ENCODE measurements around the gene ZNRD2. TPM values are rescaled to one million over a fixed set of nuclear protein-coding genes. Genes with fewer than 3 reads are reported as not detected.

Gene ZNRD2
- total and polyA plus RNA-seq, 2 of the 8 experiments (the other 6 are each of a cell fraction or from before 2014, with no cell fraction given) = 53.4 to 125 TPM

- TF ChIP-seq KDM1A (IDR thresholded peaks at IDR 0.05; ENCODE audit: borderline replicate concordance, low read length) (no peak), BACH1 (IDR thresholded peaks at IDR 0.05; ENCODE audit: low read length) (no peak), CHD2 (IDR thresholded peaks at IDR 0.05; ENCODE audit: low read length) (no peak), KDM4A (IDR thresholded peaks at IDR 0.05; ENCODE audit: low read depth, low read length, severe bottlenecking) (no peak)
- Histone ChIP-seq H3K18ac (ENCODE audit: extremely low read depth, low read length) (no peak overlapping the region), H3K79me1 (ENCODE audit: low read depth, low read length) (no peaks in the 10 kb centered on the region), H3K9ac (replicated peaks in 1 of 4; ENCODE audit: extremely low read depth in 1 of 4, low read depth in 3 of 4, low read length in 3 of 4) (no peak overlapping the region), H3K23me2 (ENCODE audit: low read depth, low read length) (peaks cover 15% of the 10 kb centered on the region), H2BK5ac (ENCODE audit: low read depth, low read length) (no peak overlapping the region; the same call in 1 of the 2 replicates), H2BK20ac (ENCODE audit: low read length) (no peak overlapping the region), H2AK5ac (ENCODE audit: low read depth, low read length) (no peak overlapping the region), H4K8ac (ENCODE audit: extremely low read depth, insufficient read depth, low read length) (no peak overlapping the region), H2BK15ac (ENCODE audit: low read length) (no peak overlapping the region), H3K56ac (replicated peaks; ENCODE audit: insufficient read length, low read depth, low read length) (no peak overlapping the region), H3K14ac (ENCODE audit: insufficient read length) (no peak overlapping the region), H3K4me1 (replicated peaks in 1 of 4; ENCODE audit: control insufficient read depth in 3 of 4, insufficient read depth in 4 of 4, low read length in 3 of 4) (peaks cover 0 to 9% (median 1%) of the 10 kb centered on the region in 4 experiments; a peak in 5 of 7 replicates), H3K36me3 (ENCODE audit: control insufficient read depth in 2 of 4, insufficient read depth in 4 of 4, low read length in 3 of 4) (peaks cover 5 to 14% (median 7%) of the 10 kb centered on the region in 4 experiments), H3K4me3 (ENCODE audit: extremely low read depth in 1 of 4, insufficient read depth in 2 of 4, low read depth in 3 of 4, low read length in 4 of 4) (no peak overlapping the region), H3K4ac (replicated peaks; ENCODE audit: insufficient read length, low read depth, low read length) (no peak overlapping the region), H2BK12ac (ENCODE audit: low read depth, low read length) (no peak overlapping the region), H2AFZ (ENCODE audit: low read length) (no peak overlapping the region), H3K27me3 (replicated peaks in 1 of 4; ENCODE audit: control insufficient read depth in 3 of 4, extremely low read depth in 1 of 4, insufficient read depth in 3 of 4, low read length in 3 of 4) (peaks cover 0 to 24% (median 13%) of the 10 kb centered on the region in 4 experiments; a peak in 6 of 7 replicates), H3K4me2 (ENCODE audit: insufficient read depth in 1 of 2, low read depth in 2 of 2, low read length in 2 of 2) (no peak overlapping the region), H3K27ac (ENCODE audit: low read depth, low read length) (no peak overlapping the region), H4K5ac (ENCODE audit: insufficient read length, low read depth, low read length) (no peak overlapping the region), H3K9me3 (ENCODE audit: insufficient read depth in 2 of 2, low read depth in 1 of 2, low read length in 1 of 2) (no peaks in the 10 kb centered on the region), H4K91ac (replicated peaks; ENCODE audit: insufficient read length, low read length) (no peak overlapping the region), H3K79me2 (ENCODE audit: control insufficient read depth in 1 of 2, insufficient read depth in 2 of 2, low read length in 2 of 2) (no peaks in the 10 kb centered on the region), H3K23ac (ENCODE audit: insufficient read length) (no peak overlapping the region), H2BK120ac (replicated peaks; ENCODE audit: low read depth, low read length) (no peak overlapping the region), H4K20me1 (replicated peaks in 1 of 2; ENCODE audit: control insufficient read depth in 1 of 2, insufficient read depth in 2 of 2, low read length in 2 of 2) (peaks cover 3 to 21% of the 10 kb centered on the region in 2 experiments)
- WGBS, 2 experiments (ENCODE audit: extremely low coverage in 1 of 2, insufficient coverage in 1 of 2, insufficient read length in 1 of 2, insufficient replicate concordance in 2 of 2, low coverage in 1 of 2, low lambda C conversion rate in 2 of 2, missing lambda C conversion rate in 1 of 2) = 88% methylated on average over 11 of the region's 12 CpGs; no CpG with 5 or more reads in 1 of the 2 experiments
- ChIA-PET POLR2A (ENCODE audit: partially characterized antibody) (interaction anchor here (0.6 to 2.0 kb wide), 7 partner anchors 10 to 251 kb away, joined by 3 to 10 read pairs (median 3); no protein-coding TSS in a partner anchor), CTCF (ENCODE audit: partially characterized antibody) (interaction anchor here (0.5 to 1.6 kb wide), 9 partner anchors 10 to 545 kb away, joined by 3 to 4 read pairs (median 3); no protein-coding TSS in a partner anchor)
- DNase-seq (ENCODE audit: low read depth in 1 of 2, low spot score in 2 of 2) (no peak), FAIRE-seq (no peak)
Observed at GRCh38 chr11:65536412-65537295, 33.6 kb upstream of the ZNRD2 start.
